ENCODE data around the gene SLC25A24. TPM values are rescaled to one million over a fixed set of nuclear protein-coding genes. Genes with fewer than 3 reads are reported as not detected.

Gene SLC25A24
- total and polyA plus RNA-seq, 9 of the 15 experiments (the other 6 are each of a cell fraction or from before 2014, with no cell fraction given) = 6.9 to 34.9 (median 25.4) TPM

GRCh38 chr1:108100148-108100547 is 100.0 kb downstream of the SLC25A24 start (continued):
- TF ChIP-seq ZBTB5 (IDR thresholded peaks at IDR 0.05) (no peak), ZNF41 (CRISPR knock-in tag; conservative IDR thresholded peaks at IDR 0.05) (no peak), ZNF175 (CRISPR knock-in tag; IDR thresholded peaks at IDR 0.05; ENCODE audit: low read depth) (no peak), SRSF3 (IDR thresholded peaks at IDR 0.05; ENCODE audit: insufficient read depth, low read length) (no peak), SMARCA4 (IDR thresholded peaks at IDR 0.05) (peak; percentile 89), HSF4 (CRISPR knock-in tag; IDR thresholded peaks at IDR 0.05; ENCODE audit: borderline replicate concordance) (no peak), MTA3 (IDR thresholded peaks at IDR 0.05; ENCODE audit: borderline replicate concordance) (no peak), RBM14 (IDR thresholded peaks at IDR 0.05; ENCODE audit: borderline replicate concordance, insufficient read depth, low read depth, low read length) (no peak), E2F8 (IDR thresholded peaks at IDR 0.05; ENCODE audit: low read depth, partially characterized antibody) (no peak), ZNF75A (CRISPR knock-in tag; IDR thresholded peaks at IDR 0.05) (no peak), VEZF1 (CRISPR knock-in tag; IDR thresholded peaks at IDR 0.05) (peak; percentile 73), MBD2 (IDR thresholded peaks at IDR 0.05; ENCODE audit: borderline replicate concordance, low read depth) (no peak), GTF2B (IDR thresholded peaks at IDR 0.05; ENCODE audit: extremely low read depth, insufficient read length) (no peak), SLC30A9 (CRISPR knock-in tag; IDR thresholded peaks at IDR 0.05) (no peak), BRF1 (IDR thresholded peaks at IDR 0.05; ENCODE audit: borderline replicate concordance, extremely low read depth, insufficient read length) (no peak), GTF3C2 (IDR thresholded peaks at IDR 0.05; ENCODE audit: borderline replicate concordance, extremely low read depth, insufficient read length) (no peak), CBX1 (IDR thresholded peaks at IDR 0.05; ENCODE audit: low read depth) (no peak), NUFIP1 (IDR thresholded peaks at IDR 0.05; ENCODE audit: partially characterized antibody) (no peak)

Data from K562 (cell line).